Colonic mucosa (tissue), 4 donors: ENCODE measurements around the gene GRIK5. TPM values are rescaled to one million over a fixed set of nuclear protein-coding genes. Genes with fewer than 3 reads are reported as not detected.

Experiments used
- DNase-seq: peaks from one replicate; pipeline ENCODE4 v3.0.0-alpha.2; 2020
- H3K27ac ChIP-seq: fragments of 200-600 bp; one replicate; pipeline ENCODE4 v1.8.0; 2021
- H3K27me3 ChIP-seq: fragments of 200-600 bp; one replicate; pipeline ENCODE4 v1.8.0; 2021
- H3K36me3 ChIP-seq: fragments of 200-600 bp; one replicate; pipeline ENCODE4 v1.8.0; 2021
- H3K4me1 ChIP-seq: fragments of 200-600 bp; one replicate; pipeline ENCODE4 v1.8.0; 2021; ENCODE audit warnings: mild to moderate bottlenecking
- H3K4me3 ChIP-seq: fragments of 200-600 bp; one replicate; pipeline ENCODE4 v1.8.0; 2021
- H3K9ac ChIP-seq, 2 donors: one replicate each; pipeline ENCODE4 v1.7.0; 2013; ENCODE audit warnings: control low read depth in 2 of 2, low read depth in 2 of 2, low read length in 2 of 2
- H3K9me3 ChIP-seq: fragments of 200-600 bp; one replicate; pipeline ENCODE4 v1.8.0; 2021
- intact Hi-C: fragments of 100-400 bp; cut with DNase I; formaldehyde crosslinking; loops from one replicate; pipeline ENCODE4 v1.14.1; 2022
- total RNA-seq, 2 donors: library from RNA; stranded (reverse); fragmentation: NEBNext Ultra II Directional in 1 of 2; extraction: Animal tissue kit (Norgen Biotek cat#: 25700) in 1 of 2; gene quantifications; one replicate each; pipeline ENCODE4 v1.2.1, GENCODE V29; 2021
- TF ChIP-seq, protein P1 (sequence below): fragments of 200-600 bp; IDR thresholded peaks from one replicate; pipeline ENCODE4 v1.8.0; 2022; ENCODE audit warnings: antibody characterized with exemption, mild to moderate bottlenecking
- donor health status: healthy.
- donor health status: DM: no; HTN: no; CAD: no.
- donor health status: DM: no; HTN: no; CAD: no.

The GRIK5 gene
- total RNA-seq, 2 donors from 2014 or later = 0.62 to 2.3 TPM

DNA sequence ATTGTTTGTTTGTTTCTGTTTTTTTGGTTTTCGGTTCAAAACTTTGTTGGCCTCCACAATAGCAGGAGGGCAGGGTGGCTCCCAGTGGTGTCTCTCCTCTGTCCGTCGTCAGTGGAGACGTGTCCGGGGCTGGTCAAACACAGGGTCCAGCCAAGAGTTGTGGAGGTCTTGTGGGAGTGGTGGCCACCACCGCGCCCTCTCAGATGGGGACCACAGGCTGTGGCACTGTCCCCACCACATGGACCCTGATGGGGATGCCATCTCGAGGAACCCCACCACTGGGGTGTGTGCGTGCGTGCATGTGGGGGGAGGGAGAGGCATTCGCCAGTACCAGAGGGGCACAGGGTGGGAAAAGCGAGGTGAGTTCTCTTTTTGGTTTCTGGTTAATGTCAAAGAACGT, 19.8 kb upstream of the GRIK5 start:
- Histone ChIP-seq H3K9ac (no peak overlapping the region), H3K27me3 (no peaks in the 10 kb centered on the region), H3K9me3 (no peaks in the 10 kb centered on the region), H3K4me3 (no peak overlapping the region), H3K4me1 (peaks cover 8% of the 10 kb centered on the region), H3K36me3 (no peaks in the 10 kb centered on the region), H3K27ac (no peak overlapping the region)
- TF ChIP-seq, protein P1, sequence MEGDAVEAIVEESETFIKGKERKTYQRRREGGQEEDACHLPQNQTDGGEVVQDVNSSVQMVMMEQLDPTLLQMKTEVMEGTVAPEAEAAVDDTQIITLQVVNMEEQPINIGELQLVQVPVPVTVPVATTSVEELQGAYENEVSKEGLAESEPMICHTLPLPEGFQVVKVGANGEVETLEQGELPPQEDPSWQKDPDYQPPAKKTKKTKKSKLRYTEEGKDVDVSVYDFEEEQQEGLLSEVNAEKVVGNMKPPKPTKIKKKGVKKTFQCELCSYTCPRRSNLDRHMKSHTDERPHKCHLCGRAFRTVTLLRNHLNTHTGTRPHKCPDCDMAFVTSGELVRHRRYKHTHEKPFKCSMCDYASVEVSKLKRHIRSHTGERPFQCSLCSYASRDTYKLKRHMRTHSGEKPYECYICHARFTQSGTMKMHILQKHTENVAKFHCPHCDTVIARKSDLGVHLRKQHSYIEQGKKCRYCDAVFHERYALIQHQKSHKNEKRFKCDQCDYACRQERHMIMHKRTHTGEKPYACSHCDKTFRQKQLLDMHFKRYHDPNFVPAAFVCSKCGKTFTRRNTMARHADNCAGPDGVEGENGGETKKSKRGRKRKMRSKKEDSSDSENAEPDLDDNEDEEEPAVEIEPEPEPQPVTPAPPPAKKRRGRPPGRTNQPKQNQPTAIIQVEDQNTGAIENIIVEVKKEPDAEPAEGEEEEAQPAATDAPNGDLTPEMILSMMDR = no peak
- intact Hi-C loops = no loop called here
- no peak for DNase-seq

DNA sequence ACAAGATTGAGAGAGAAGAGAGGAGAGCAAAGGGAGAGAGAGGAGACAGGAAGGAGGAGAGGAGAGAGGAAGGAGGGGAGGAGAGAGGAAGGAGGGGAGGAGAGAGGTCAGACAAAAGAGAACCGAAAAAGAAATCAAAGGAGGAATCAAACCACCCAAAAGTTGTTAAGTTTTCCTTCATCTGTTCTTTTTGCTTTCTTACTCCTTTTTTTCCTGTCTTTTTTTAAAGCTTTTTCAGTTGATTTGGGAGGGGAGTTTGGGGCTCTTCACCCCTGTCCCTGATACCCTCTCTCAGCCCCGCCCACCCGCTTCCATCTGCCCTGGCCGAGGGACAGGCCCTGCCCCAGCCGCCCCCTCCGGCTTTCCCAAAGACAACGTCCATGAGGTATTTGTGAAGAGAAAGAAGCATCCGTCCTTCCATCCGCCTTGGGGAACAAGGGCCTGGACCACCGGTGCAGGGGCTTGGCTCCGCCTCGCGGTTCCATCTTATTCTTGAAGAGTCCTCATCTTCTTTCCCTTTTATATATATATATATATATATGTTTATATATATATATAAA, 19.3 kb upstream of the GRIK5 start:
- intact Hi-C loops = no loop called here
- H3K27me3 ChIP-seq = no peaks in the 10 kb centered on the region
- H3K36me3 ChIP-seq = no peaks in the 10 kb centered on the region
- no peak overlapping the region for H3K27ac ChIP-seq
- DNase-seq = no peak
- no peak overlapping the region for H3K9ac ChIP-seq
- no peak overlapping the region for H3K4me3 ChIP-seq
- no peaks in the 10 kb centered on the region for H3K9me3 ChIP-seq
- TF ChIP-seq, protein P1 = no peak
- peaks cover 8% of the 10 kb centered on the region for H3K4me1 ChIP-seq

DNA sequence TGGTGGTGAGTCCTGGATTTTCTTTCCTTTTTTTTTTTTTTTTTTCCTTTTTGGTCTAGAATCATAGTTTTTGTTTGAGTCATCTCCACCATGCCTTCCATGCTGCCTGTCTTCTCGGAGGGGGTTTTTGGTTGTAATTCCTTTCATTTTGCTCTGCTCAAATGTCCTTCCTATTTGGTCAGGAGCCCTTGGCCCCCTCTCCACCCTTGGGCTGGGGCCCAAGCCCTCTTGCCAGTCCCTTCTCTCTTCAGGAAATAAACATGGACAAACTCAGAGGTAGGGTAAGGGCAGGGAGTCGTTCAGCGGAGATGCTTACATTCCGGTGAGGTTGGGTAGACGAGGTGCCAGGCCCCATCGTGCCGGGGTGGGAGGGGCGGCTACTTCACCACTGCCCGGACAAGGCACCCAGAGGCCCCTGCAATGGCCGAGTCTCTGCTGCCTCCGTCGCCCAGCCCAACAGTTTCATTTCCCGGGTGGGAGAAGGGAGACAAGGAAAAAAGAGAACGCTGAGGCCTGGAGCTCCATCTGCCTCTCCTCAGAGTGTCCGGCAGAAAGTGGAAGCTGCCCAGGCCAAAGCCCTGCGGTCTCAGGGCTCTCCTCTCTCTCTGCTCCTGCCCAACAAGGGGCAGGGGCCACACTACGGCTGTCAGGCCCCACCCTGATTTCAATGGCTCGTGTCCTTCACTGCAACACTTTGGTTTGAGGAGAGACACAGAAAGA, 18.6 kb upstream of the GRIK5 start:
- Histone ChIP-seq H3K9me3 (no peaks in the 10 kb centered on the region), H3K4me3 (no peak overlapping the region), H3K27me3 (no peaks in the 10 kb centered on the region), H3K4me1 (peaks cover 8% of the 10 kb centered on the region), H3K9ac (no peak overlapping the region), H3K27ac (no peak overlapping the region), H3K36me3 (no peaks in the 10 kb centered on the region)
- no peak for DNase-seq
- intact Hi-C loops = no loop called here
- TF ChIP-seq, protein P1 = no peak

DNA sequence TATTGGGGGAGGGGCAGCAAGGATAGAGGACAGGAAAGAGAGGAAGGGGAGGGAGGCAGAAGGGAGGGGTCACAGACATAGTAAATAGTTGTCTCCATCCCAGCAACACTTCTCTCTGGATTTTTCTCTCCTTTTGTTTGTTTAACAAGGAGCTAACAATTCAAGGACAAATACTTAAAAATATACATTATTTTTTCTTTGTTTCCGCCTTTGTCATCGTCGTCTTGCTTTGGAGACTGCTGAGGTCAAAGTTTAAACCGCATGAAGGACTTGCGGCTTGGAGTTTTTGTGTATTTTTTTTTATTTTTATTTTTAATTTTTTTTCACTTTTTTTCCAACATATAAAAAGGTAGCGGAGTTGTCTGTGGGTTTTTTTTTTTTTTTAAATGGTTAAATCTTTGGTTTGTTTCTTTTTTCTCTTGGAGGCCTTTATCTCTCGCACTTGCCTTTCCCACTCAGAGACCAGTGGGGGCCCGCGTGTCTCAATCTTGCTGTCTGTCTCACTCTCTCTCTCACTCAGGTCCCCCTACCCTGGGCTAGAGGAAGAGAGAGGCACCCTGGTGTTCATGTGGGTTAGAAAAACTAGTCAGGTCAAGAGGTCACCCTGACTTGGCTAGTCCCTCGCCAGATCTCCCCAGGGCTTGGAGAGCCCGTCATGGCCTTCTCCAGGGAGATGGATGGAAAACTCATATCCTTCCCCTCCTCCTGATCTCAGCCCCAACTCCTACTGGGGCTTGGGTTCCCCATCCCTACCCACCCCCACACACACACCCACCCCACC, 17.0 kb upstream of the GRIK5 start:
- no peak overlapping the region for H3K27ac ChIP-seq
- no peak for DNase-seq
- H3K4me3 ChIP-seq = no peak overlapping the region
- intact Hi-C loops = no loop called here
- H3K4me1 ChIP-seq = peaks cover 7% of the 10 kb centered on the region
- no peak overlapping the region for H3K9ac ChIP-seq
- TF ChIP-seq, protein P1 = no peak
- no peaks in the 10 kb centered on the region for H3K9me3 ChIP-seq
- no peaks in the 10 kb centered on the region for H3K36me3 ChIP-seq
- no peaks in the 10 kb centered on the region for H3K27me3 ChIP-seq

DNA sequence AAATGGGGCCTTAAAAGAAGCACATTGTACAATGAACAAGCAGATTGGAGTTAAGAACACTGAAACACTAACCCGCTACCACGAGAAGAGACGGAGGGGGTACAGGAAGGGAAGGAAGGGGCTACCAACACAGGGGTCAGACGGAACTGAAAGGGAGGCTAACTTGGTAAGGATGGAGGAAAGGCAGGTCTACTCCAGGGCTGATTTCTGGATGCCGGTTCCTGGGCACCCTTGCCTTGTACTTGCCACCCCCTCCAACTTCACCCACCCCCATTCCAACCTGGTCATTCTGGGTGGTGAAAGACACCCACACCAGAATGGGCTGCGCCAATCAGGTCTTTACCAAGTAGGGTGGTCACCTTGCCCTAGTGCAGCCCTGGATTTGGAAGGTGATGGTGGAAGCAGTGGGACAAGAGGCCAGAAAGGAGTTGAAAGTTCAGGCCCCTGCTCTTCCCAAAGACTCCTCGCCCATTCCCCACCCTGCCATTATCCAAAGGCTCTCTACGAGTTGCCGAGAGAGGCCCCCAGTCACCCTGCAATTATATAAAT, 16.3 kb upstream of the GRIK5 start:
- TF ChIP-seq, protein P1 = no peak
- DNase-seq = no peak
- Histone ChIP-seq H3K9me3 (no peaks in the 10 kb centered on the region), H3K27me3 (no peaks in the 10 kb centered on the region), H3K36me3 (peaks cover under 1% of the 10 kb centered on the region), H3K27ac (no peak overlapping the region), H3K4me3 (no peak overlapping the region), H3K4me1 (peaks cover 3% of the 10 kb centered on the region), H3K9ac (no peak overlapping the region)
- intact Hi-C loops = no loop called here
